Nephron (organoid): Measurements from ENCODE around the gene TRIM10.
A peak's percentile ranks its signal among the peaks of the same experiment; 100 is the strongest.

Experiments used
- H3K27ac Mint-ChIP-seq, 3 experiments: 2 replicates each; pipeline ENCODE4 v1.8.0; 2020; ENCODE audit warnings: mixed read lengths in 3 of 3, mild to moderate bottlenecking in 2 of 3, moderate library complexity in 1 of 3
- H3K27me3 Mint-ChIP-seq: 2 replicates; pipeline ENCODE4 v1.8.0; 2021; ENCODE audit warnings: low read depth, mild to moderate bottlenecking, moderate library complexity, mixed read lengths
- H3K36me3 Mint-ChIP-seq: 2 replicates; pipeline ENCODE4 v1.8.0; 2020; ENCODE audit warnings: low read depth, mixed read lengths
- H3K4me1 Mint-ChIP-seq: 2 replicates; pipeline ENCODE4 v1.8.0; 2020; ENCODE audit warnings: mixed read lengths
- H3K4me3 Mint-ChIP-seq, 3 experiments: 2 replicates each; pipeline ENCODE4 v1.8.0; 2020; ENCODE audit warnings: mild to moderate bottlenecking in 3 of 3, mixed read lengths in 3 of 3, moderate library complexity in 2 of 3
- H3K9me3 Mint-ChIP-seq: 2 replicates; pipeline ENCODE4 v1.8.0; 2020; ENCODE audit warnings: mixed read lengths
- CTCF ChIP-seq, 3 experiments: fragments of 200-600 bp; sonication (generic); IDR thresholded peaks; one replicate each; pipeline ENCODE4 v1.5.0; 2021; ENCODE audit warnings: antibody characterized with exemption in 3 of 3; ENCODE audit not compliant: unreplicated experiment in 3 of 3

TRIM10 gene

GRCh38 chr6:30149858-30150550 lies 11.0 kb downstream of the TRIM10 start:
- H3K4me1 Mint-ChIP-seq = peaks cover 5% of the 10 kb centered on the region
- no peaks in the 10 kb centered on the region for H3K36me3 Mint-ChIP-seq
- peaks cover 2% of the 10 kb centered on the region for H3K9me3 Mint-ChIP-seq
- H3K27ac Mint-ChIP-seq = peak overlapping the region in 2 of 3 experiments; percentile 4 to 7
- TF ChIP-seq CTCF (IDR thresholded peaks at IDR 0.05; ENCODE audit: unreplicated experiment in 3 of 3) = no peak
- H3K4me3 Mint-ChIP-seq = no peak overlapping the region
- H3K27me3 Mint-ChIP-seq = peaks cover 28% of the 10 kb centered on the region

GRCh38 chr6:30149234-30149633 lies 11.8 kb downstream of the TRIM10 start:
- H3K27ac Mint-ChIP-seq = no peak overlapping the region
- no peaks in the 10 kb centered on the region for H3K36me3 Mint-ChIP-seq
- H3K9me3 Mint-ChIP-seq = peaks cover 2% of the 10 kb centered on the region
- no peaks in the 10 kb centered on the region for H3K4me1 Mint-ChIP-seq
- H3K4me3 Mint-ChIP-seq = no peak overlapping the region
- peaks cover 31% of the 10 kb centered on the region for H3K27me3 Mint-ChIP-seq
- TF ChIP-seq CTCF (IDR thresholded peaks at IDR 0.05; ENCODE audit: unreplicated experiment in 3 of 3) = no peak

GRCh38 chr6:30147096-30147495 lies 13.9 kb downstream of the TRIM10 start:
- Mint-ChIP-seq H3K27ac (no peak overlapping the region), H3K4me3 (no peak overlapping the region), H3K36me3 (no peaks in the 10 kb centered on the region), H3K27me3 (peaks cover 39% of the 10 kb centered on the region), H3K4me1 (no peaks in the 10 kb centered on the region), H3K9me3 (peaks cover 2% of the 10 kb centered on the region)
- no peak for TF ChIP-seq CTCF (IDR thresholded peaks at IDR 0.05; ENCODE audit: unreplicated experiment in 3 of 3)

- H3K27ac Mint-ChIP-seq = no peak overlapping the region
- TF ChIP-seq CTCF (IDR thresholded peaks at IDR 0.05; ENCODE audit: unreplicated experiment in 3 of 3) = no peak
- H3K27me3 Mint-ChIP-seq = peaks cover 51% of the 10 kb centered on the region
- no peaks in the 10 kb centered on the region for H3K36me3 Mint-ChIP-seq
- no peaks in the 10 kb centered on the region for H3K4me1 Mint-ChIP-seq
- peaks cover 2% of the 10 kb centered on the region for H3K9me3 Mint-ChIP-seq
- H3K4me3 Mint-ChIP-seq = no peak overlapping the region
Observed at GRCh38 chr6:30145818-30146217, 15.2 kb downstream of the TRIM10 start.

- Mint-ChIP-seq H3K4me1 (no peaks in the 10 kb centered on the region), H3K9me3 (no peaks in the 10 kb centered on the region), H3K4me3 (no peak overlapping the region)
Observed at GRCh38 chr6:30144811-30145210, 16.2 kb downstream of the TRIM10 start.

More at GRCh38 chr6:30144811-30145210, 16.2 kb downstream of the TRIM10 start:
- no peak overlapping the region for H3K27ac Mint-ChIP-seq
- peaks cover 57% of the 10 kb centered on the region for H3K27me3 Mint-ChIP-seq
- H3K36me3 Mint-ChIP-seq = no peaks in the 10 kb centered on the region
- TF ChIP-seq CTCF (IDR thresholded peaks at IDR 0.05; ENCODE audit: unreplicated experiment in 3 of 3) = no peak
